HCT116 (cell line): Measurements from ENCODE around the gene ARHGEF37.

Source experiments
- ATF3 ChIP-seq: IDR thresholded peaks from 2 replicates; pipeline ENCODE4 v1.6.1; 2012
- CTCF ChIP-seq, 3 experiments: fragments of 200-600 bp in 1 of 3; sonication (generic) in 1 of 3; IDR thresholded peaks in 2 of 3; conservative IDR thresholded peaks in 1 of 3; 2 replicates each; pipeline ENCODE4 v1.5.1; 2012 to 2017; ENCODE audit warnings: low read depth in 2 of 3, low read length in 2 of 3, antibody characterized with exemption in 1 of 3, borderline replicate concordance in 1 of 3, control low read depth in 1 of 3, mild to moderate bottlenecking in 1 of 3, mixed read lengths in 1 of 3, mixed run types in 1 of 3, moderate library complexity in 1 of 3; ENCODE audit not compliant: insufficient read depth in 1 of 3
- EZH2 ChIP-seq: fragments of 200-600 bp; sonication (generic); IDR thresholded peaks from 2 replicates; pipeline ENCODE4 v1.6.1; 2017; ENCODE audit warnings: antibody characterized with exemption, mixed run types
- EZH2phosphoT487 ChIP-seq: fragments of 200-600 bp; IDR thresholded peaks from 2 replicates; pipeline ENCODE4 v1.6.1; 2018; ENCODE audit warnings: antibody characterized with exemption, borderline replicate concordance
- MAX ChIP-seq: IDR thresholded peaks from 2 replicates; pipeline ENCODE4 v1.6.1; 2012
- POLR2A ChIP-seq: IDR thresholded peaks from 2 replicates; pipeline ENCODE4 v1.7.0; 2011; ENCODE audit warnings: borderline replicate concordance; ENCODE audit not compliant: insufficient read depth, insufficient read length; ENCODE audit errors: extremely low read depth
- POLR2AphosphoS5 ChIP-seq: IDR thresholded peaks from 2 replicates; pipeline ENCODE4 v1.6.1; 2011; ENCODE audit warnings: mild to moderate bottlenecking, low read depth, low read length, moderate library complexity
- RAD21 ChIP-seq: IDR thresholded peaks from 2 replicates; pipeline ENCODE4 v1.6.1; 2012; ENCODE audit warnings: low read depth, mild to moderate bottlenecking
- SRF ChIP-seq: IDR thresholded peaks from 2 replicates; pipeline ENCODE4 v1.6.1; 2012; ENCODE audit warnings: low read depth

GRCh38 chr5:149629421-149629820 lies 48.1 kb downstream of the ARHGEF37 start:
- TF ChIP-seq POLR2AphosphoS5 (no peak), EZH2phosphoT487 (no peak), POLR2A (no peak), ATF3 (no peak), CTCF (IDR thresholded peaks at IDR 0.05 in 2 of 3, conservative IDR thresholded peaks at IDR 0.05 in 1 of 3; ENCODE audit: borderline replicate concordance in 1 of 3, insufficient read depth in 1 of 3, low read depth in 2 of 3, low read length in 2 of 3) (no peak), EZH2 (no peak), MAX (no peak), RAD21 (no peak), SRF (no peak)
